GM18868 (cell line): Measurements from ENCODE around the gene RYR2.

Source experiments
- ATAC-seq: cut with Tn5 transposase; IDR thresholded peaks from one replicate; pipeline ENCODE4 v1.9.1; 2021; ENCODE audit warnings: mild to moderate bottlenecking, moderate library complexity; ENCODE audit not compliant: unreplicated experiment

RYR2 gene

DNA sequence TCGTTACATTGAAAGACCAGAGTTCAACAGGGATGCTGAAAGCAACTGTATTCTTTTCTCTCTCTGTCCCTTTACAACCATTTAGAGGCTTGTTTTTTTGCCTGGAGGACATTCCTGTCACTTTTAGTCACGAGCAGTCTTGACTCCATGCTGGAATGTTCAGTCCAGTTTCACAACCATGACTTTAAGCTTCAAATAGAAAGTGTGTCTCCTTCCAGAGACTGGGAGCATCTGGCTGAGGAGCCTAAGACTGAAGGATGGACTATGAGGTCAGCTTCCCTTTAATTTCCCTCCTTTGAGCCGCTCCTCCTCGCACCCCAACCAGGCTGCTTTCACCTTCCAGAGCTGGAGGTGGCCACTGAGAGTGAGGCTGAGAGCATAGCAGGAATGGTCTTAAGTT is 10.5 kb upstream of the RYR2 start:
- no peak for ATAC-seq

DNA sequence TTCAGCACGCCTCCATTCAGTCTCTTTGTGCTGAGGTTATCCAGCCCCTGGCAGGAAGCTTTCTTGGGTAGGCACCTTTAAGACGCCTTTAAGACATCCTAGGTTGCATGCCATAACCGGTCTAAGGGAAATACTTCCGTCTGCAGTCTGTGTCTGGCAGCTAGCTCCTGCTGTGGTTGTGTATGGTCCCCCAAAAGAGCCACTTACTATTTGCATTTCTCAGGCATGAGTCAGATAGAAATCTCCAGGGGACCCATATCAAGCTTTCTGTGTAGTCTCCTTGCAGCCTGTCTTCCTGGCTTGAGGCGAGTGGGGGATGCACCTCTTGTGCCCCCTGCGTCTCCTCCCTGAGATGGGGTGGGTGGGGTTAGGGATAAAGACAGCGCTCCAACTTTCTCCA is 10.0 kb upstream of the RYR2 start:
- ATAC-seq, result peak; percentile 87

GRCh38 chr1:237033061-237033460 is 8.9 kb upstream of the RYR2 start:
- ATAC-seq, result no peak

DNA sequence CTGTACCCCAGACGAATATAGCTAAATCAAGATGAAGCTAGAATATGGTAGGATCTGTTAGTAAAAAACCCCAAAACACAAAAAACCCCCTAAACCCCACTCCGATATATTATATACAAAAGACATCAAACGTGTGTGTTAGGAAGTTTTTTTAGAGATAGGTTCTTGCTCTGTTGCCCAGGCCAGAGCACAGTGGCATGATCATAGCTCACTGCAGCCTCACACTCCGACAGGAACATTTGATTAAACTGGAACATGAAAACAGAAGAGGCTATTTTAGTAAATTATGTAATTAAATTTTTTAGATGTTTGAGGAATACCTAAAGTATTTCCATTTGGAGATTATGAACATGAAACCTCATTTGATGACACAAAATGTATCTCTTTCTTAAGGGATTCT is 8.2 kb upstream of the RYR2 start:
- ATAC-seq, result no peak

- ATAC-seq, result no peak
Measured at GRCh38 chr1:237035759-237036158, 6.2 kb upstream of the RYR2 start.

- no peak for ATAC-seq
Measured at GRCh38 chr1:237038211-237038610, 3.8 kb upstream of the RYR2 start.

DNA sequence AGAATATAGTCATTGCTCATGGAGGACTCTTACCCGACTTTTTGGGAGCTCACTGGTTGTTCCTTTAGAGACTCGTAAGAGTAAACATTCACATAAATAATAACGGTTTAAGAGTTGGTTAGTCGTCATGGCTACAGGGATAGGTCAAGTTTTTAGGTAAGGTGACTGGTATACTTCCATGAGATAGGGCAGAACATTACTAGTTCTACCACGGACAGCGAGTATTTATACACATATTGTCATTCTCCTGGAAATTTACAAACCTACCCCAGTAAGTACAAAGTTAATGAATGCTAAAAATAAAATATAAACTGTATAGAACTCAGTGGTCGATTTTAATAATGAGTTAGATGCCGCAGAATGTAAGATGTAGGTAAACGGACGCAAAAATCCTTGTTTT is 1.2 kb upstream of the RYR2 start:
- ATAC-seq, result no peak

DNA sequence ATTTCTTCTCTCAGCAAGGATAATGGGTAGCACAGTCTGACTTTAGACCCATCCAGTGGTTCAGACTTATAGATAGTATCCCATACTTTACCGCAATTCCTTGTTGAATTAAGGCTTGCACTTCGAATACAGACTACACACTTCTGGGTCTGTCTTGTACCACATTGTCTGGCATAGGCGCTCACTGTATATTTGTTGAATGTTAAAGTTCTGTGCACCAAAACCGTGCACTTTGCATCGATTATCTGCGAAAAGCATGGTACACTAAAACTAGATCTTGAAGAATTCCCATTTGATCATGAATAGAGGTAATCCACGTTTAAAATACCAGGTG is 556 bp upstream of the RYR2 start:
- ATAC-seq, result no peak

GRCh38 chr1:237042526-237042891 is 525 bp downstream of the RYR2 start:
- ATAC-seq, result no peak

GRCh38 chr1:237042892-237043576 is 1.1 kb downstream of the RYR2 start:
- ATAC-seq, result no peak

GRCh38 chr1:237043846-237044636 is 2.1 kb downstream of the RYR2 start:
- ATAC-seq, result no peak

DNA sequence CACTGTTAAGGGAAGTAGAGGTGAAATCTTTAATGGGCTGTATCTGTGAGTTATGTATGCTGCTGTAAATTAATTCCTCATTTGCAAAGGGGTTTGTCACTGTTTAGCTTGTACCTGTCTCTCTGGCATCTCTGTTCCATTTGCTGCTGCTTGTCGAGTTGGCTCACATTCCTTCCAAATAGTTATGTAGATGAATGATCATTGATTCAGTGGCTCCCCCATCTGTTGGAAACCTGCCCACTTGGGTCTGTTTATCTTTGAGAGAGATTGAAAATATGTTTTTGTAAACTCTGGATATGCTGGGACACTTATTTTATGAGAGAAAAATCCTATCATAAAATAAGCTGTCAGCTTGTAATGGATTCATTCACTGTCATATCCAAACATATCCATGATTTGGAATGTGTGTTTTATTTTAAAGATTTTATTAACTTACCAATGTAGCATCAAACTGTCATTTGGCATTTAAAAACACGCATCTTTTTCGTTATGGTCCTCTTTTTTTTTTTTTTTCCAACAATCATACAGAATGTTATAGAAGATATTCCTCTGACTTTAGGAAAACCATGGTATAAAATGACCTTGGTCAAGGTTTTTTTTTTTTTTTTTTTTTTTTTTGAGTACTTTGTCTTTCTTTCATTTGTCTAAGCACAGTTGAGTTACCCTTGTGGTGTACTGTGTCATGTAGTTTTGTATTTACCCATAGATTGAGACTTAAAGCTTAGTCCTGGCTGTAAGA is 3.5 kb downstream of the RYR2 start:
- ATAC-seq, result no peak

DNA sequence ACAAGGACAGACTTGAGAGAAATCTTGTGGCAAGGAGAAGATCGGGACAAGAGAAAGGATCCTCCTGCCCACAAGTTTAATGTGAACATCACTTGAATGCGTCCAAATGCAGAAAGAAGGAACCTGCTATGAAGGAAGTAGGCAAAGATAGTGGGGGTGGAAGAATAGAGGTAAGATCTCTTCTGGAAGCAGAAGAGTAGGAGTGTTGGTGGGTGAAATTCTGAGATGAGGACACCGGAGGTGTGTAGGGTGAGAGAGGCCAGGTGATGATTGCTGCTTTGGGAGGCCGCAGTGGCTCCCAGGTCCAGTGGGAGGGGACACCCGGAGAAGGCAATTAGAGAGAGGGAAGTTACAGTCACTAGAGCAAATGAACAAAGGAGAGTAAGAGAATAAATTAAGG is 6.8 kb downstream of the RYR2 start:
- no peak for ATAC-seq

DNA sequence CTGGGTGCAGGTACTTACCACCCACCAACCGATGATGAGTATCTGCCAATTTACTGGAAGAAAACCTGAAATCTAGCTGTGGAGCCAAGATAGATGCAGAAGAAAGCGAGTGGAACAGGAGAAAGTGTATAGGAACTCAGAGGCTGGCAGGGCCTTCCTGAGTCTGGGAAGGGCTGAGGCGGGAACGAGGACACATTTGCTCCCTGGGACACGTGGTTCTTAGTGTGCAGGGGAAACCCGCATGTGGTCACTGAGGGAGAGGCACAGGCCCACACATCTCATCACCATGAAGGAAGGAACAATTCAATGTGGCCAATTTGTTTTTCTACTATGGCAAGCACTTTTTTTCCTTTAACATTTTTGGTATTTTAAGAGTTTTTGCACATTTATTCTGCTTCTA is 8.2 kb downstream of the RYR2 start:
- no peak for ATAC-seq

DNA sequence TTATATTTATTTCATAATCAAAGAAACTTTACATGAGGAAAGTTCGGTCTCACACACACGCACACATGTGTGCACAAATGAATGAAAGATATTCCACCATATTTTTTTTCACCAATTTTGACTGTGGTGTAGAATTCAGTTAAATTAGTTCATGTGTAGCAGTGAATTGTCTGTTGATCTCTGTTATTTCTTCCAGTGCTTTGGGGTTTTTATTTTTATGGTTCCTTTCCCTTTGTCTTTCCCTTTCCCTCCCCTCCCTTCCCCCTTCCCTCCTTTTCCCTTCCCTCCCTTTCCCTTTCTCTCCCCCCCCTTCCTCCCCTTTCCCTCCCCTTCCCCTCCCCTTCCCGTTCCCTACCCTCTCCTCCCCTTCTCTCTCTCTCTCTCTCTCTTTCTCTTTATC is 8.9 kb downstream of the RYR2 start:
- ATAC-seq, result no peak

- no peak for ATAC-seq
Measured at GRCh38 chr1:237054313-237054712, 12.3 kb downstream of the RYR2 start.

DNA sequence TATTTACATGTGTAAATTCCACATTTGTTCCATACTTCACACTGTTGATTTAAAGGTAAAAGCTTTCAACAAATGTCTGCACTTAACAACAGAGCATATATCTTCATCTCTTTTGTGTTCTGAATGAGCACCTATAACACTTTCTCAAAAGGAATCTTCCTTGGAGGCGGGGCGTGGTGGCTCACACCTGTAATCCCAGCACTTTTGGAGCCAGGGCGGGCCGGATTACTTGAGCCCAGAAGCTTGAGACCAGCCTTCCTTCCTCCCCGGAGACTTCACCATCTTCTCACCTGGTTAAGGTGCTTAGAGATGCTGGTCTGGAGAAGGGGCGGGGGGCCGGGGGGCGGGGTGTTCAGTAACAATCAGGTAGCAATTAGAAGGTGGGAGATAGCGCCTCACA is 16.5 kb downstream of the RYR2 start:
- no peak for ATAC-seq

- ATAC-seq, result no peak
Measured at GRCh38 chr1:237059244-237059643, 17.3 kb downstream of the RYR2 start.

GRCh38 chr1:237062976-237063375 is 21.0 kb downstream of the RYR2 start:
- no peak for ATAC-seq

- no peak for ATAC-seq
Measured at GRCh38 chr1:237065903-237066302, 23.9 kb downstream of the RYR2 start.

GRCh38 chr1:237070519-237070918 is 28.5 kb downstream of the RYR2 start:
- ATAC-seq, result no peak
